Liver (tissue), 9 donors: ENCODE results near the gene CMTM5. TPM values are rescaled to one million over a fixed set of nuclear protein-coding genes. Genes with fewer than 3 reads are reported as not detected.

ENCODE experiments used
- DNase-seq: peaks from one replicate; pipeline ENCODE4 v3.0.0-alpha.2; 2017; ENCODE audit warnings: low spot score
- H3K27ac ChIP-seq, 2 donors: one replicate each; pipeline ENCODE4 v1.7.0; 2013; ENCODE audit warnings: inconsistent platforms in 2 of 2, low read length in 2 of 2, control low read depth in 1 of 2, low read depth in 1 of 2, mild to moderate bottlenecking in 1 of 2
- H3K27me3 ChIP-seq, 4 donors: one replicate each; pipeline versions ENCODE4 v1.6.1 to v1.7.0; 2013; ENCODE audit warnings: low read length in 3 of 4, inconsistent platforms in 1 of 4, mild to moderate bottlenecking in 1 of 4, moderate library complexity in 1 of 4; ENCODE audit not compliant: control insufficient read depth in 4 of 4, insufficient read depth in 4 of 4
- H3K36me3 ChIP-seq, 4 donors: one replicate each; pipeline versions ENCODE4 v1.6.1 to v1.7.0; 2013; ENCODE audit warnings: low read length in 3 of 4, mild to moderate bottlenecking in 3 of 4, low read depth in 1 of 4, moderate library complexity in 1 of 4; ENCODE audit not compliant: control insufficient read depth in 4 of 4, insufficient read depth in 3 of 4
- H3K4me1 ChIP-seq, 4 donors: one replicate each; pipeline versions ENCODE4 v1.6.1 to v1.7.0; 2013; ENCODE audit warnings: low read length in 3 of 4, mild to moderate bottlenecking in 3 of 4, moderate library complexity in 1 of 4; ENCODE audit not compliant: control insufficient read depth in 4 of 4, insufficient read depth in 4 of 4
- H3K4me3 ChIP-seq, 3 donors: one replicate each; pipeline versions ENCODE4 v1.6.1 to v1.7.0; 2013; ENCODE audit warnings: low read length in 3 of 3, control low read depth in 1 of 3, low read depth in 1 of 3, mild to moderate bottlenecking in 1 of 3
- H3K9ac ChIP-seq, 2 donors: one replicate each; pipeline ENCODE4 v1.7.0; 2013; ENCODE audit warnings: low read length in 2 of 2, mild to moderate bottlenecking in 2 of 2, moderate library complexity in 2 of 2, control low read depth in 1 of 2, low read depth in 1 of 2
- H3K9me3 ChIP-seq, 4 donors: one replicate each; pipeline versions ENCODE4 v1.6.1 to v1.7.0; 2013; ENCODE audit warnings: low read length in 3 of 4; ENCODE audit not compliant: control insufficient read depth in 4 of 4
- EGR1 ChIP-seq, 2 donors: IDR thresholded peaks; 2 replicates each; pipeline ENCODE4 v1.6.1; 2016 to 2018; ENCODE audit warnings: antibody characterized with exemption in 2 of 2, low read depth in 2 of 2
- FOXA1 ChIP-seq: IDR thresholded peaks from 2 replicates; pipeline ENCODE4 v1.6.1; 2016; ENCODE audit warnings: antibody characterized with exemption
- FOXA2 ChIP-seq: IDR thresholded peaks from 2 replicates; pipeline ENCODE4 v1.6.1; 2016; ENCODE audit warnings: antibody characterized with exemption
- GABPA ChIP-seq, 2 donors: IDR thresholded peaks in 1 of 2; conservative IDR thresholded peaks in 1 of 2; 2 replicates each; pipeline ENCODE4 v1.6.1; 2016; ENCODE audit warnings: antibody characterized with exemption in 2 of 2, mild to moderate bottlenecking in 1 of 2, moderate library complexity in 1 of 2
- HNF4A ChIP-seq, 2 donors: conservative IDR thresholded peaks; 2 replicates each; pipeline ENCODE4 v1.6.1; 2016; ENCODE audit warnings: antibody characterized with exemption in 2 of 2, mild to moderate bottlenecking in 2 of 2
- HNF4G ChIP-seq: IDR thresholded peaks from 2 replicates; pipeline ENCODE4 v1.6.1; 2016; ENCODE audit warnings: antibody characterized with exemption
- JUND ChIP-seq, 2 donors: IDR thresholded peaks; 2 replicates each; pipeline ENCODE4 v1.6.1; 2016; ENCODE audit warnings: antibody characterized with exemption in 2 of 2
- NR2F2 ChIP-seq: IDR thresholded peaks from 2 replicates; pipeline ENCODE4 v1.6.1; 2016; ENCODE audit warnings: antibody characterized with exemption
- RAD21 ChIP-seq, 2 donors: IDR thresholded peaks; 2 replicates each; pipeline ENCODE4 v1.6.1; 2016; ENCODE audit warnings: antibody characterized with exemption in 2 of 2, mild to moderate bottlenecking in 2 of 2
- RXRA ChIP-seq, 2 donors: IDR thresholded peaks; 2 replicates each; pipeline ENCODE4 v1.6.1; 2017 to 2018; ENCODE audit warnings: antibody characterized with exemption in 2 of 2, mild to moderate bottlenecking in 1 of 2
- SP1 ChIP-seq: IDR thresholded peaks from 2 replicates; pipeline ENCODE4 v1.6.1; 2018; ENCODE audit warnings: antibody characterized with exemption, mild to moderate bottlenecking
- TAF1 ChIP-seq: conservative IDR thresholded peaks from 2 replicates; pipeline ENCODE4 v1.6.1; 2016; ENCODE audit warnings: antibody characterized with exemption, mild to moderate bottlenecking
- YY1 ChIP-seq: IDR thresholded peaks from 2 replicates; pipeline ENCODE4 v1.6.1; 2016; ENCODE audit warnings: antibody characterized with exemption, mild to moderate bottlenecking
- WGBS: extraction: QIAGEN DNeasy Blood & Tissue Kit; methylation state at CpG from one replicate; pipeline ENCODE4 v1.1.7; 2013; 5-methylcytosine and 5-hydroxymethylcytosine counted together
- polyA plus RNA-seq, 2 donors: library from polyadenylated mRNA; stranded (reverse) in 1 of 2; unstranded in 1 of 2; fragments of 200-250 nt in 1 of 2; fragments of >200 nt in 1 of 2; fragmentation: Nextera tagmentation in 1 of 2; extraction: Ambion mirVana in 1 of 2; gene quantifications; one replicate each; pipeline versions ENCODE4 v1.2.1 to v1.2.3, GENCODE V29; 2013 to 2015
- total RNA-seq, 2 donors: library from RNA; depleted of rRNA; stranded (reverse); fragments of >200 nt; gene quantifications; one replicate each; pipeline ENCODE4 v1.2.3, GENCODE V29; 2014
- TF ChIP-seq, protein P1 (sequence below): IDR thresholded peaks from 2 replicates; pipeline ENCODE4 v1.6.1; 2016; ENCODE audit warnings: antibody characterized with exemption, mild to moderate bottlenecking
- TF ChIP-seq, protein P2 (sequence below): IDR thresholded peaks from 2 replicates; pipeline ENCODE4 v1.6.1; 2016; ENCODE audit warnings: antibody characterized with exemption
- TF ChIP-seq, protein P3 (sequence below): IDR thresholded peaks from 2 replicates; pipeline ENCODE4 v1.6.1; 2016; ENCODE audit warnings: antibody characterized with exemption
- TF ChIP-seq, protein P4 (sequence below): IDR thresholded peaks from 2 replicates; pipeline ENCODE4 v1.6.1; 2016; ENCODE audit warnings: antibody characterized with exemption
- TF ChIP-seq, protein P5 (sequence below): fragments of 150-350 bp; IDR thresholded peaks from 2 replicates; pipeline ENCODE4 v1.5.1; 2017; ENCODE audit warnings: improper control_type of control experiment, low read depth, low read length; ENCODE audit not compliant: missing input control
- donor health status: healthy.
- donor health status: healthy.
- donor health status: healthy.
- donor health status: healthy.
- donor health status: healthy.

CMTM5 gene
- total and polyA plus RNA-seq, 4 donors = 0.22 to 5.5 TPM; not detected in 2

DNA sequence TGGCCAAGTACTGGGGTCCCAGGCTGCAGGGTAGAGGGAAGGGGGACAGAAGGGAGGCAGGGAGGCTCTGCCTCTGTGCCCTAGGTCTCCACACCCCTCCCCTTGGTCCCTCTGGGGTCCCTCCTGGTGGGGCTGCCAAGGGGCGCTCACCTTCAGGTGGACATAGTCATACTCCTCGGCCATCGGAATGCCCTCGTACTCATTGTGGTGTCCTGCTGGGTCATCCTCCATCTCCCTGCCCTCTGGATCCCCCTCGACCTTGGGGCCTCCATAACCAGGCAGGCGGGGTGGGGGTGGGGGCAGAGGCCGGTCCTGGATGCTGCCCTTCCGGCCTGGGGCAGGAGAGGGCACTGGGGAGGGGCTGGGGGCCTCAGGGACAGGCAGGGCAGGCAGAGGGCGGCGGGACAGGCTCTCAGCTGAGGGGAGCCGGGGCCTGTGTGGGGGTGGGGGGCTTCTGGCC is 17.6 kb upstream of the CMTM5 start:
- H3K9ac ChIP-seq = no peak overlapping the region
- no peaks in the 10 kb centered on the region for H3K4me1 ChIP-seq
- TF ChIP-seq HNF4G (no peak), HNF4A (conservative IDR thresholded peaks at IDR 0.05) (no peak), RAD21 (IDR thresholded peaks at IDR 0.05) (no peak), SP1 (no peak), FOXA2 (no peak), JUND (IDR thresholded peaks at IDR 0.05) (no peak), FOXA1 (no peak), NR2F2 (no peak), YY1 (no peak), EGR1 (IDR thresholded peaks at IDR 0.05; ENCODE audit: low read depth in 2 of 2) (no peak), RXRA (IDR thresholded peaks at IDR 0.05) (no peak), TAF1 (no peak), GABPA (IDR thresholded peaks at IDR 0.05 in 1 of 2, conservative IDR thresholded peaks at IDR 0.05 in 1 of 2) (no peak)
- TF ChIP-seq, protein P1, sequence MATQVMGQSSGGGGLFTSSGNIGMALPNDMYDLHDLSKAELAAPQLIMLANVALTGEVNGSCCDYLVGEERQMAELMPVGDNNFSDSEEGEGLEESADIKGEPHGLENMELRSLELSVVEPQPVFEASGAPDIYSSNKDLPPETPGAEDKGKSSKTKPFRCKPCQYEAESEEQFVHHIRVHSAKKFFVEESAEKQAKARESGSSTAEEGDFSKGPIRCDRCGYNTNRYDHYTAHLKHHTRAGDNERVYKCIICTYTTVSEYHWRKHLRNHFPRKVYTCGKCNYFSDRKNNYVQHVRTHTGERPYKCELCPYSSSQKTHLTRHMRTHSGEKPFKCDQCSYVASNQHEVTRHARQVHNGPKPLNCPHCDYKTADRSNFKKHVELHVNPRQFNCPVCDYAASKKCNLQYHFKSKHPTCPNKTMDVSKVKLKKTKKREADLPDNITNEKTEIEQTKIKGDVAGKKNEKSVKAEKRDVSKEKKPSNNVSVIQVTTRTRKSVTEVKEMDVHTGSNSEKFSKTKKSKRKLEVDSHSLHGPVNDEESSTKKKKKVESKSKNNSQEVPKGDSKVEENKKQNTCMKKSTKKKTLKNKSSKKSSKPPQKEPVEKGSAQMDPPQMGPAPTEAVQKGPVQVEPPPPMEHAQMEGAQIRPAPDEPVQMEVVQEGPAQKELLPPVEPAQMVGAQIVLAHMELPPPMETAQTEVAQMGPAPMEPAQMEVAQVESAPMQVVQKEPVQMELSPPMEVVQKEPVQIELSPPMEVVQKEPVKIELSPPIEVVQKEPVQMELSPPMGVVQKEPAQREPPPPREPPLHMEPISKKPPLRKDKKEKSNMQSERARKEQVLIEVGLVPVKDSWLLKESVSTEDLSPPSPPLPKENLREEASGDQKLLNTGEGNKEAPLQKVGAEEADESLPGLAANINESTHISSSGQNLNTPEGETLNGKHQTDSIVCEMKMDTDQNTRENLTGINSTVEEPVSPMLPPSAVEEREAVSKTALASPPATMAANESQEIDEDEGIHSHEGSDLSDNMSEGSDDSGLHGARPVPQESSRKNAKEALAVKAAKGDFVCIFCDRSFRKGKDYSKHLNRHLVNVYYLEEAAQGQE = no peak
- TF ChIP-seq, protein P2, sequence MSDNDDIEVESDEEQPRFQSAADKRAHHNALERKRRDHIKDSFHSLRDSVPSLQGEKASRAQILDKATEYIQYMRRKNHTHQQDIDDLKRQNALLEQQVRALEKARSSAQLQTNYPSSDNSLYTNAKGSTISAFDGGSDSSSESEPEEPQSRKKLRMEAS = no peak
- TF ChIP-seq, protein P3, sequence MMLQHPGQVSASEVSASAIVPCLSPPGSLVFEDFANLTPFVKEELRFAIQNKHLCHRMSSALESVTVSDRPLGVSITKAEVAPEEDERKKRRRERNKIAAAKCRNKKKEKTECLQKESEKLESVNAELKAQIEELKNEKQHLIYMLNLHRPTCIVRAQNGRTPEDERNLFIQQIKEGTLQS = no peak
- TF ChIP-seq, protein P4, sequence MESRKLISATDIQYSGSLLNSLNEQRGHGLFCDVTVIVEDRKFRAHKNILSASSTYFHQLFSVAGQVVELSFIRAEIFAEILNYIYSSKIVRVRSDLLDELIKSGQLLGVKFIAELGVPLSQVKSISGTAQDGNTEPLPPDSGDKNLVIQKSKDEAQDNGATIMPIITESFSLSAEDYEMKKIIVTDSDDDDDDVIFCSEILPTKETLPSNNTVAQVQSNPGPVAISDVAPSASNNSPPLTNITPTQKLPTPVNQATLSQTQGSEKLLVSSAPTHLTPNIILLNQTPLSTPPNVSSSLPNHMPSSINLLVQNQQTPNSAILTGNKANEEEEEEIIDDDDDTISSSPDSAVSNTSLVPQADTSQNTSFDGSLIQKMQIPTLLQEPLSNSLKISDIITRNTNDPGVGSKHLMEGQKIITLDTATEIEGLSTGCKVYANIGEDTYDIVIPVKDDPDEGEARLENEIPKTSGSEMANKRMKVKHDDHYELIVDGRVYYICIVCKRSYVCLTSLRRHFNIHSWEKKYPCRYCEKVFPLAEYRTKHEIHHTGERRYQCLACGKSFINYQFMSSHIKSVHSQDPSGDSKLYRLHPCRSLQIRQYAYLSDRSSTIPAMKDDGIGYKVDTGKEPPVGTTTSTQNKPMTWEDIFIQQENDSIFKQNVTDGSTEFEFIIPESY = no peak
- TF ChIP-seq, protein P5, sequence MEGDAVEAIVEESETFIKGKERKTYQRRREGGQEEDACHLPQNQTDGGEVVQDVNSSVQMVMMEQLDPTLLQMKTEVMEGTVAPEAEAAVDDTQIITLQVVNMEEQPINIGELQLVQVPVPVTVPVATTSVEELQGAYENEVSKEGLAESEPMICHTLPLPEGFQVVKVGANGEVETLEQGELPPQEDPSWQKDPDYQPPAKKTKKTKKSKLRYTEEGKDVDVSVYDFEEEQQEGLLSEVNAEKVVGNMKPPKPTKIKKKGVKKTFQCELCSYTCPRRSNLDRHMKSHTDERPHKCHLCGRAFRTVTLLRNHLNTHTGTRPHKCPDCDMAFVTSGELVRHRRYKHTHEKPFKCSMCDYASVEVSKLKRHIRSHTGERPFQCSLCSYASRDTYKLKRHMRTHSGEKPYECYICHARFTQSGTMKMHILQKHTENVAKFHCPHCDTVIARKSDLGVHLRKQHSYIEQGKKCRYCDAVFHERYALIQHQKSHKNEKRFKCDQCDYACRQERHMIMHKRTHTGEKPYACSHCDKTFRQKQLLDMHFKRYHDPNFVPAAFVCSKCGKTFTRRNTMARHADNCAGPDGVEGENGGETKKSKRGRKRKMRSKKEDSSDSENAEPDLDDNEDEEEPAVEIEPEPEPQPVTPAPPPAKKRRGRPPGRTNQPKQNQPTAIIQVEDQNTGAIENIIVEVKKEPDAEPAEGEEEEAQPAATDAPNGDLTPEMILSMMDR = no peak
- H3K9me3 ChIP-seq = no peaks in the 10 kb centered on the region
- no peak overlapping the region for H3K4me3 ChIP-seq
- no peak for DNase-seq
- H3K27me3 ChIP-seq = peaks cover 0 to 9% (median under 1%) of the 10 kb centered on the region in 4 donors
- H3K27ac ChIP-seq = no peak overlapping the region
- no peaks in the 10 kb centered on the region for H3K36me3 ChIP-seq
- WGBS = 72% methylated on average over 11 of the region's 11 CpGs
